Endothelial cell of umbilical vein (primary cell): ENCODE measurements around the gene IFITM5. TPM values are rescaled to one million over a fixed set of nuclear protein-coding genes. Genes with fewer than 3 reads are reported as not detected.

Experiments
- BruUV-seq: library from RNA; stranded (reverse); fragments of 400-500 nt; replicated peaks from 2 replicates; lab custom pipeline; 2021; lab: Mats Ljungman, UMichigan
- CTCF ChIA-PET: fragments of 300-600, 350-600 bp; sonication (Branson Sonifier 250); formaldehyde crosslinking; loops from one replicate; lab custom pipeline; 2021; ENCODE audit warnings: antibody characterized with exemption, inconsistent platforms; lab: Charles Lee
- POLR2A ChIA-PET: fragments of 300-600, 350-600 bp; sonication (Branson Sonifier 250); formaldehyde crosslinking; loops from one replicate; lab custom pipeline; 2021; ENCODE audit warnings: antibody characterized with exemption, inconsistent platforms; lab: Charles Lee
- DNase-seq: peaks from one replicate; pipeline ENCODE4 v3.0.0-alpha.2; 2011; ENCODE audit warnings: low read depth, low spot score
- FAIRE-seq: peaks from 2 replicates; lab custom pipeline; 2011; peaks lifted over from hg19 to GRCh38; lab: Jason Lieb, UNC
- H2AFZ ChIP-seq: 2 replicates; pipeline ENCODE4 v1.6.0; 2012; ENCODE audit warnings: low read depth, low read length, control low read depth, inconsistent platforms
- H3K27ac ChIP-seq: 2 replicates; pipeline ENCODE4 v1.5.1; 2011; ENCODE audit warnings: low read depth, mild to moderate bottlenecking, control low read depth, low read length, moderate library complexity; ENCODE audit not compliant: insufficient read depth
- H3K27me3 ChIP-seq, 2 experiments: 2 replicates each; pipeline versions ENCODE4 v1.6.0 to v1.6.1; 2011; ENCODE audit warnings: low read length in 2 of 2, mixed read lengths in 1 of 2; ENCODE audit not compliant: control insufficient read depth in 2 of 2, insufficient read depth in 2 of 2
- H3K36me3 ChIP-seq, 2 experiments: 2 replicates in 1 of 2; 3 replicates in 1 of 2; pipeline ENCODE4 v1.5.1; 2011; ENCODE audit warnings: low read length in 2 of 2, mild to moderate bottlenecking in 1 of 2, moderate library complexity in 1 of 2; ENCODE audit not compliant: control insufficient read depth in 2 of 2, insufficient read depth in 2 of 2; ENCODE audit errors: extremely low read depth in 1 of 2
- H3K4me1 ChIP-seq: 3 replicates; pipeline ENCODE4 v1.5.1; 2011; ENCODE audit warnings: mild to moderate bottlenecking, low read length; ENCODE audit not compliant: control insufficient read depth, insufficient read depth; ENCODE audit errors: extremely low read depth
- H3K4me2 ChIP-seq: 2 replicates; pipeline ENCODE4 v1.6.1; 2011; ENCODE audit warnings: low read length, control low read depth, mixed read lengths; ENCODE audit not compliant: insufficient read depth
- H3K4me3 ChIP-seq, 3 experiments: fragments of 200-600 bp in 1 of 3; sonication (generic), shearing (Covaris generic) in 1 of 3; replicated peaks in 1 of 3; 2 replicates each; pipeline ENCODE4 v1.5.1; 2011 to 2016; ENCODE audit warnings: control low read depth in 3 of 3, low read length in 3 of 3, mild to moderate bottlenecking in 2 of 3, inconsistent platforms in 1 of 3, low read depth in 1 of 3, moderate library complexity in 1 of 3; ENCODE audit not compliant: insufficient read depth in 1 of 3
- H3K79me2 ChIP-seq: 2 replicates; pipeline ENCODE4 v1.6.0; 2012; ENCODE audit warnings: low read length, inconsistent platforms; ENCODE audit not compliant: control insufficient read depth, insufficient read depth
- H3K9ac ChIP-seq: replicated peaks from 2 replicates; pipeline ENCODE3; 2011; ENCODE audit warnings: low read length, control low read depth; ENCODE audit not compliant: insufficient read depth; ENCODE audit errors: extremely low read depth
- H3K9me1 ChIP-seq: replicated peaks from 3 replicates; pipeline ENCODE4 v1.6.0; 2011; ENCODE audit warnings: mild to moderate bottlenecking, low read length; ENCODE audit not compliant: control insufficient read depth, insufficient read depth; ENCODE audit errors: extremely low read depth
- H3K9me3 ChIP-seq: replicated peaks from 2 replicates; pipeline ENCODE4 v1.5.1; 2012; ENCODE audit warnings: low read length, inconsistent platforms; ENCODE audit not compliant: control insufficient read depth, insufficient read depth
- H4K20me1 ChIP-seq: replicated peaks from 2 replicates; pipeline ENCODE3; 2011; ENCODE audit warnings: mild to moderate bottlenecking, low read length; ENCODE audit not compliant: control insufficient read depth, insufficient read depth; ENCODE audit errors: extremely low read depth
- EZH2 ChIP-seq: IDR thresholded peaks from 2 replicates; pipeline ENCODE4 v1.6.1; 2012; ENCODE audit warnings: borderline replicate concordance, low read depth, mild to moderate bottlenecking, moderate library complexity, low read length, inconsistent platforms; ENCODE audit not compliant: severe bottlenecking
- FOS ChIP-seq: IDR thresholded peaks from 2 replicates; pipeline ENCODE4 v1.6.1; 2011; ENCODE audit warnings: mild to moderate bottlenecking, low read length, moderate library complexity, borderline replicate concordance; ENCODE audit not compliant: insufficient read depth
- GATA2 ChIP-seq: IDR thresholded peaks from 2 replicates; pipeline ENCODE4 v1.7.0; 2011; ENCODE audit warnings: low read depth, mild to moderate bottlenecking, moderate library complexity, mixed read lengths, low read length; ENCODE audit not compliant: insufficient read length, insufficient read depth
- JUN ChIP-seq: IDR thresholded peaks from 2 replicates; pipeline ENCODE4 v1.6.1; 2011; ENCODE audit warnings: borderline replicate concordance, low read depth; ENCODE audit not compliant: insufficient read length, insufficient read depth
- MYC ChIP-seq: IDR thresholded peaks from one replicate; pipeline ENCODE4 v1.6.1; 2011; ENCODE audit warnings: mild to moderate bottlenecking, low read depth, low read length
- POLR2A ChIP-seq: IDR thresholded peaks from 2 replicates; pipeline ENCODE4 v1.6.1; 2012; ENCODE audit warnings: low read depth, mild to moderate bottlenecking, control low read depth, low read length
- POLR2AphosphoS5 ChIP-seq: IDR thresholded peaks from 2 replicates; pipeline ENCODE4 v1.6.1; 2012; ENCODE audit warnings: low read depth, mild to moderate bottlenecking, control low read depth, low read length, moderate library complexity; ENCODE audit not compliant: insufficient read depth
- dilution Hi-C: fragments of 300-500 bp; cut with MboI; formaldehyde crosslinking; loops from one replicate; pipeline ENCODE4 v1.15.0; 2019; ENCODE audit warnings: low sequenced_read_pairs; ENCODE audit not compliant: extremely low pct_ligation_motif_present
- intact Hi-C: fragments of 100-400 bp; cut with micrococcal nuclease; formaldehyde crosslinking; loops from one replicate; pipeline ENCODE4 v1.10.0; 2022
- polyA plus RNA-seq, 4 experiments: library from polyadenylated mRNA; depleted of rRNA in 3 of 4; stranded (reverse) in 3 of 4; unstranded in 1 of 4; fragments of >200 nt; gene quantifications; 2 replicates each; pipeline versions ENCODE4 v1.2.1 to v1.2.3, GENCODE V29; 2011 to 2012; ENCODE audit warnings: missing spikeins in 1 of 4
- total RNA-seq: library from RNA; stranded (reverse); gene quantifications from 2 replicates; pipeline ENCODE4 v1.2.3, GENCODE V29; 2021
- TF ChIP-seq, protein P1 (sequence below): IDR thresholded peaks from 2 replicates; pipeline ENCODE4 v1.6.1; 2011; ENCODE audit not compliant: insufficient read depth, insufficient read length
- TF ChIP-seq, protein P2 (sequence below), 2 donors: IDR thresholded peaks; 1 replicate in 1 of 2; 2 replicates in 1 of 2; pipeline ENCODE4 v1.5.1; 2011; ENCODE audit warnings: low read length in 2 of 2, mild to moderate bottlenecking in 2 of 2, moderate library complexity in 2 of 2, control low read depth in 1 of 2, inconsistent platforms in 1 of 2, low read depth in 1 of 2; ENCODE audit not compliant: insufficient read depth in 1 of 2; ENCODE audit errors: extremely low read depth in 1 of 2

IFITM5 gene
- total and polyA plus RNA-seq, 2 donors (not counting 3 experiments of a cell fraction or from before 2014, with no cell fraction given): not detected

DNA sequence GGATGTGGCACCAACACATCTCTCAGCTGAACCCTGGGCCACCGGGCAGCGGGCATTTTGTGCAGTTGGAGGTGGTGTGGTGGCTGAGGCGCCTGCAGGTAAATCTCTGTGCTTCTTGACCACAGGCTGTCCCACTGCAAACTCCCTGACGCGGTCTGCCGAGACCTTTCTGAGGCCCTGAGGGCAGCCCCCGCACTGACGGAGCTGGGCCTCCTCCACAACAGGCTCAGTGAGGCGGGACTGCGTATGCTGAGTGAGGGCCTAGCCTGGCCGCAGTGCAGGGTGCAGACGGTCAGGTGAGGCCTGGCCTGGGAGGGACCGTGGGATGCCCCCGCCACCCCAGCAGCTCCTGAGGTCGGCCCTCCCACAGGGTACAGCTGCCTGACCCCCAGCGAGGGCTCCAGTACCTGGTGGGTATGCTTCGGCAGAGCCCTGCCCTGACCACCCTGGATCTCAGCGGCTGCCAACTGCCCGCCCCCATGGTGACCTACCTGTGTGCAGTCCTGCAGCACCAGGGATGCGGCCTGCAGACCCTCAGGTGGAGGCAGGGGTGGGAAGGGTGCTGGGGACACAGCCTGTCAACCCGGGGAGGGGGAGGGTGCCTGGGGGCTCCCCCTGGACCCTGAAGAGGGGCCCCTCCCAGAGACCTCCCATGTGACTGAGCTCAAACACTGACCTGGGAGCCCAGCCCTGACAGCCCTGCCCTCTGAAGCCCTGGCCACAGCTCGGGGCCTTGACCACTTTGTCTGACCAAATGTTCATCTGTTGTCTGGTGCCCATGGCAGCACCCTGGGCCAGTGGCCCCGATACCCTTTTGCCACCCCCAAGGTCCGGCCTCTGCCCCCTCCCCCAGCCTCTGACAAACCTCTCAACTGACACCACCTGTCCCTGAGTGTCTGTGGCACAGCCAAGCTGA lies 15.0 kb downstream of the IFITM5 start:
- Histone ChIP-seq H2AFZ (no peak overlapping the region), H3K4me1 (peaks cover 3% of the 10 kb centered on the region), H4K20me1 (no peaks in the 10 kb centered on the region), H3K79me2 (no peaks in the 10 kb centered on the region), H3K9ac (no peak overlapping the region), H3K4me3 (no peak overlapping the region), H3K9me3 (no peaks in the 10 kb centered on the region), H3K4me2 (no peak overlapping the region), H3K27me3 (peaks cover 36 to 37% of the 10 kb centered on the region in 2 experiments), H3K36me3 (no peaks in the 10 kb centered on the region), H3K9me1 (no peaks in the 10 kb centered on the region), H3K27ac (no peak overlapping the region)
- intact Hi-C loops: no loop called here
- no TSS peak for BruUV-seq
- DNase-seq (no peak), FAIRE-seq (no peak)
- dilution Hi-C loops: no loop called here
- ChIA-PET CTCF (interaction anchor here (1.2 to 1.4 kb wide), 2 partner anchors 24 to 32 kb away, joined by 3 read pairs; no protein-coding TSS in a partner anchor), POLR2A (no interaction called here)
- TF ChIP-seq MYC: no peak
- TF ChIP-seq GATA2: no peak
- no peak for TF ChIP-seq FOS
- TF ChIP-seq POLR2A: no peak
- TF ChIP-seq POLR2AphosphoS5: no peak
- TF ChIP-seq EZH2: no peak
- TF ChIP-seq, protein P1, sequence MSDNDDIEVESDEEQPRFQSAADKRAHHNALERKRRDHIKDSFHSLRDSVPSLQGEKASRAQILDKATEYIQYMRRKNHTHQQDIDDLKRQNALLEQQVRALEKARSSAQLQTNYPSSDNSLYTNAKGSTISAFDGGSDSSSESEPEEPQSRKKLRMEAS: no peak
- no peak for TF ChIP-seq JUN
- TF ChIP-seq, protein P2, sequence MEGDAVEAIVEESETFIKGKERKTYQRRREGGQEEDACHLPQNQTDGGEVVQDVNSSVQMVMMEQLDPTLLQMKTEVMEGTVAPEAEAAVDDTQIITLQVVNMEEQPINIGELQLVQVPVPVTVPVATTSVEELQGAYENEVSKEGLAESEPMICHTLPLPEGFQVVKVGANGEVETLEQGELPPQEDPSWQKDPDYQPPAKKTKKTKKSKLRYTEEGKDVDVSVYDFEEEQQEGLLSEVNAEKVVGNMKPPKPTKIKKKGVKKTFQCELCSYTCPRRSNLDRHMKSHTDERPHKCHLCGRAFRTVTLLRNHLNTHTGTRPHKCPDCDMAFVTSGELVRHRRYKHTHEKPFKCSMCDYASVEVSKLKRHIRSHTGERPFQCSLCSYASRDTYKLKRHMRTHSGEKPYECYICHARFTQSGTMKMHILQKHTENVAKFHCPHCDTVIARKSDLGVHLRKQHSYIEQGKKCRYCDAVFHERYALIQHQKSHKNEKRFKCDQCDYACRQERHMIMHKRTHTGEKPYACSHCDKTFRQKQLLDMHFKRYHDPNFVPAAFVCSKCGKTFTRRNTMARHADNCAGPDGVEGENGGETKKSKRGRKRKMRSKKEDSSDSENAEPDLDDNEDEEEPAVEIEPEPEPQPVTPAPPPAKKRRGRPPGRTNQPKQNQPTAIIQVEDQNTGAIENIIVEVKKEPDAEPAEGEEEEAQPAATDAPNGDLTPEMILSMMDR (IDR thresholded peaks at IDR 0.05; ENCODE audit: extremely low read depth in 1 of 2, insufficient read depth in 1 of 2, low read depth in 1 of 2, low read length in 2 of 2): no peak
